Memory B cell (primary cell): ENCODE results near the gene SCN4A.
A peak's percentile ranks its signal among the peaks of the same experiment; 100 is the strongest.

ENCODE experiments used
- ATAC-seq: fragments of 150-1000 bp; cut with Tn5 transposase; 2 replicates; pipeline ENCODE4 v1.10.0; 2021; ENCODE audit warnings: low read depth, mild to moderate bottlenecking, moderate library complexity
- DNase-seq, 2 donors: peaks; one replicate each; pipeline ENCODE4 v3.0.0; 2022; ENCODE audit warnings: low spot score in 2 of 2
- H3K27ac Mint-ChIP-seq: one replicate; pipeline ENCODE4 v1.8.0; 2022; ENCODE audit warnings: mild to moderate bottlenecking, moderate library complexity, mixed read lengths
- H3K27me3 Mint-ChIP-seq: one replicate; pipeline ENCODE4 v1.8.0; 2022; ENCODE audit warnings: mixed read lengths
- H3K36me3 Mint-ChIP-seq: one replicate; pipeline ENCODE4 v1.8.0; 2022; ENCODE audit warnings: mild to moderate bottlenecking, mixed read lengths
- H3K4me1 Mint-ChIP-seq: one replicate; pipeline ENCODE4 v1.8.0; 2022; ENCODE audit warnings: mixed read lengths
- H3K4me3 Mint-ChIP-seq: one replicate; pipeline ENCODE4 v1.8.0; 2022; ENCODE audit warnings: mild to moderate bottlenecking, moderate library complexity, mixed read lengths
- H3K9me3 Mint-ChIP-seq: one replicate; pipeline ENCODE4 v1.8.0; 2022; ENCODE audit warnings: mixed read lengths

The SCN4A gene

GRCh38 chr17:63961355-63962212 is 11.1 kb downstream of the SCN4A start:
- Mint-ChIP-seq H3K36me3 (no peaks in the 10 kb centered on the region), H3K4me1 (peaks cover 19% of the 10 kb centered on the region), H3K27me3 (no peaks in the 10 kb centered on the region), H3K9me3 (no peaks in the 10 kb centered on the region), H3K4me3 (peak overlapping the region; percentile 52), H3K27ac (no peak overlapping the region)
- DNase-seq (peak; percentile 28 to 37), ATAC-seq (peak; percentile 86)

GRCh38 chr17:63960430-63960829 is 12.3 kb downstream of the SCN4A start:
- Mint-ChIP-seq H3K36me3 (no peaks in the 10 kb centered on the region), H3K27ac (no peak overlapping the region), H3K4me3 (no peak overlapping the region), H3K9me3 (no peaks in the 10 kb centered on the region), H3K4me1 (peaks cover 22% of the 10 kb centered on the region), H3K27me3 (no peaks in the 10 kb centered on the region)
- ATAC-seq, result no peak
- DNase-seq, result no peak

- Mint-ChIP-seq H3K9me3 (no peaks in the 10 kb centered on the region), H3K4me1 (peaks cover 23% of the 10 kb centered on the region), H3K4me3 (no peak overlapping the region), H3K27ac (no peak overlapping the region), H3K27me3 (no peaks in the 10 kb centered on the region), H3K36me3 (no peaks in the 10 kb centered on the region)
- DNase-seq, result no peak
- ATAC-seq, result no peak
Measured at GRCh38 chr17:63960006-63960405, 12.7 kb downstream of the SCN4A start.

- H3K4me3 Mint-ChIP-seq, result no peak overlapping the region
- DNase-seq, result no peak
- no peaks in the 10 kb centered on the region for H3K27me3 Mint-ChIP-seq
Measured at GRCh38 chr17:63956296-63956920, 16.3 kb downstream of the SCN4A start.

GRCh38 chr17:63955791-63956190 is 16.9 kb downstream of the SCN4A start:
- H3K27ac Mint-ChIP-seq, result peak overlapping the region; percentile 92
- no peaks in the 10 kb centered on the region for H3K9me3 Mint-ChIP-seq
- H3K27me3 Mint-ChIP-seq, result no peaks in the 10 kb centered on the region
- DNase-seq (no peak), ATAC-seq (no peak)
- H3K4me1 Mint-ChIP-seq, result peaks cover 25% of the 10 kb centered on the region
- H3K36me3 Mint-ChIP-seq, result no peaks in the 10 kb centered on the region
- H3K4me3 Mint-ChIP-seq, result no peak overlapping the region

More at GRCh38 chr17:63956296-63956920, 16.3 kb downstream of the SCN4A start:
- Mint-ChIP-seq H3K4me1 (peaks cover 26% of the 10 kb centered on the region), H3K9me3 (no peaks in the 10 kb centered on the region), H3K27ac (no peak overlapping the region), H3K36me3 (no peaks in the 10 kb centered on the region)
- ATAC-seq, result no peak

GRCh38 chr17:63955232-63955631 is 17.5 kb downstream of the SCN4A start:
- Mint-ChIP-seq H3K27ac (peak overlapping the region; percentile 92), H3K27me3 (no peaks in the 10 kb centered on the region)
- ATAC-seq, result no peak

GRCh38 chr17:63954402-63955063 is 18.2 kb downstream of the SCN4A start:
- peak; percentile 87 for ATAC-seq
- Mint-ChIP-seq H3K27me3 (no peaks in the 10 kb centered on the region), H3K9me3 (no peaks in the 10 kb centered on the region), H3K4me1 (peaks cover 23% of the 10 kb centered on the region), H3K36me3 (no peaks in the 10 kb centered on the region), H3K27ac (peak overlapping the region; percentile 92), H3K4me3 (peak overlapping the region; percentile 81)
- peak; percentile 57 to 60 for DNase-seq

More at GRCh38 chr17:63955232-63955631, 17.5 kb downstream of the SCN4A start:
- H3K4me1 Mint-ChIP-seq, result peaks cover 25% of the 10 kb centered on the region
- no peak for DNase-seq
- no peak overlapping the region for H3K4me3 Mint-ChIP-seq
- H3K36me3 Mint-ChIP-seq, result no peaks in the 10 kb centered on the region
- no peaks in the 10 kb centered on the region for H3K9me3 Mint-ChIP-seq

GRCh38 chr17:63950940-63951907 is 21.5 kb downstream of the SCN4A start:
- DNase-seq, result peak; percentile 67 to 71
- no peaks in the 10 kb centered on the region for H3K9me3 Mint-ChIP-seq
- H3K4me3 Mint-ChIP-seq, result no peak overlapping the region
- peak; percentile 16 for ATAC-seq
- H3K27ac Mint-ChIP-seq, result peak overlapping the region; percentile 23
- peaks cover 31% of the 10 kb centered on the region for H3K4me1 Mint-ChIP-seq
- no peaks in the 10 kb centered on the region for H3K27me3 Mint-ChIP-seq
- no peaks in the 10 kb centered on the region for H3K36me3 Mint-ChIP-seq

- Mint-ChIP-seq H3K36me3 (no peaks in the 10 kb centered on the region), H3K4me3 (no peak overlapping the region), H3K9me3 (no peaks in the 10 kb centered on the region), H3K27ac (no peak overlapping the region), H3K4me1 (peaks cover 37% of the 10 kb centered on the region), H3K27me3 (no peaks in the 10 kb centered on the region)
- ATAC-seq (no peak), DNase-seq (no peak)
Measured at GRCh38 chr17:63949576-63950250, 23.0 kb downstream of the SCN4A start.

- H3K9me3 Mint-ChIP-seq, result no peaks in the 10 kb centered on the region
- no peaks in the 10 kb centered on the region for H3K27me3 Mint-ChIP-seq
- H3K36me3 Mint-ChIP-seq, result no peaks in the 10 kb centered on the region
- ATAC-seq, result no peak
- no peak overlapping the region for H3K27ac Mint-ChIP-seq
- H3K4me1 Mint-ChIP-seq, result peaks cover 29% of the 10 kb centered on the region
- no peak overlapping the region for H3K4me3 Mint-ChIP-seq
- no peak for DNase-seq
Measured at GRCh38 chr17:63948521-63948920, 24.2 kb downstream of the SCN4A start.

- Mint-ChIP-seq H3K36me3 (peaks cover 2% of the 10 kb centered on the region), H3K27me3 (no peaks in the 10 kb centered on the region), H3K4me1 (peaks cover 32% of the 10 kb centered on the region), H3K27ac (no peak overlapping the region), H3K9me3 (no peaks in the 10 kb centered on the region), H3K4me3 (no peak overlapping the region)
- no peak for ATAC-seq
- DNase-seq, result no peak
Measured at GRCh38 chr17:63947711-63948330, 24.9 kb downstream of the SCN4A start.

- DNase-seq (peak; percentile 74 to 76), ATAC-seq (peak; percentile 76)
- H3K9me3 Mint-ChIP-seq, result no peaks in the 10 kb centered on the region
- H3K27ac Mint-ChIP-seq, result peak overlapping the region; percentile 88
- peaks cover 37% of the 10 kb centered on the region for H3K4me1 Mint-ChIP-seq
- peaks cover 2% of the 10 kb centered on the region for H3K36me3 Mint-ChIP-seq
- H3K27me3 Mint-ChIP-seq, result no peaks in the 10 kb centered on the region
- H3K4me3 Mint-ChIP-seq, result peak overlapping the region; percentile 89
Measured at GRCh38 chr17:63946440-63947363, 26.0 kb downstream of the SCN4A start.
